Mesenchymal stem cell (in vitro differentiated cells and primary cell): ENCODE results near the gene EIF3B.
"Not testable (repeated sequence)": the region's sequence is repeated elsewhere in the genome, so short reads cannot be mapped to it uniquely, and the experiment has no call there.

Experiments
- DNase-seq: peaks from one replicate; pipeline ENCODE4 v3.0.0-alpha.2; 2013
- H2AFZ ChIP-seq: one replicate; pipeline ENCODE4 v1.6.1; 2013; ENCODE audit warnings: low read depth, mild to moderate bottlenecking, control low read depth, inconsistent platforms, low read length, moderate library complexity
- H2AK5ac ChIP-seq: 2 replicates; pipeline ENCODE4 v1.6.1; 2013; ENCODE audit warnings: low read length, moderate library complexity, mild to moderate bottlenecking, inconsistent platforms; ENCODE audit not compliant: severe bottlenecking
- H2BK120ac ChIP-seq: one replicate; pipeline ENCODE4 v1.6.1; 2013; ENCODE audit warnings: low read depth, mild to moderate bottlenecking, inconsistent platforms, low read length, moderate library complexity
- H2BK12ac ChIP-seq, 2 experiments: one replicate each; pipeline ENCODE4 v1.6.1; 2013; ENCODE audit warnings: inconsistent platforms in 2 of 2, low read length in 2 of 2, mild to moderate bottlenecking in 2 of 2, moderate library complexity in 2 of 2, control low read depth in 1 of 2
- H2BK15ac ChIP-seq: one replicate; pipeline ENCODE4 v1.6.1; 2013; ENCODE audit warnings: mild to moderate bottlenecking, low read depth, inconsistent platforms; ENCODE audit not compliant: poor library complexity, severe bottlenecking
- H2BK5ac ChIP-seq: 2 replicates; pipeline ENCODE4 v1.6.1; 2013; ENCODE audit warnings: low read depth, mild to moderate bottlenecking, low read length, control low read depth, inconsistent platforms; ENCODE audit not compliant: poor library complexity, severe bottlenecking
- H3K14ac ChIP-seq, 2 experiments: one replicate each; pipeline ENCODE4 v1.6.1; 2013; ENCODE audit warnings: inconsistent platforms in 2 of 2, low read length in 2 of 2, control low read depth in 1 of 2, mild to moderate bottlenecking in 1 of 2, moderate library complexity in 1 of 2
- H3K18ac ChIP-seq, 2 experiments: one replicate each; pipeline ENCODE4 v1.6.1; 2013; ENCODE audit warnings: inconsistent platforms in 2 of 2, low read length in 2 of 2, control low read depth in 1 of 2, low read depth in 1 of 2, mild to moderate bottlenecking in 1 of 2
- H3K23ac ChIP-seq, 2 experiments: one replicate each; pipeline ENCODE4 v1.6.1; 2013; ENCODE audit warnings: inconsistent platforms in 2 of 2, low read length in 2 of 2, mild to moderate bottlenecking in 2 of 2, moderate library complexity in 2 of 2, control low read depth in 1 of 2
- H3K27ac ChIP-seq: 2 replicates; pipeline ENCODE4 v1.5.1; 2013; ENCODE audit warnings: mild to moderate bottlenecking, moderate library complexity, low read length, control low read depth, inconsistent platforms; ENCODE audit not compliant: poor library complexity, severe bottlenecking
- H3K27me3 ChIP-seq, 2 experiments: 2 replicates each; pipeline versions ENCODE4 v1.6.1 to v1.7.0; 2013; ENCODE audit warnings: low read length in 2 of 2, mild to moderate bottlenecking in 2 of 2, moderate library complexity in 2 of 2, control low read depth in 1 of 2, inconsistent platforms in 1 of 2; ENCODE audit not compliant: control insufficient read depth in 1 of 2, insufficient read depth in 1 of 2
- H3K36me3 ChIP-seq, 2 experiments: 2 replicates each; pipeline versions ENCODE4 v1.6.1 to v1.7.0; 2013; ENCODE audit warnings: low read length in 2 of 2, control low read depth in 1 of 2, inconsistent platforms in 1 of 2, low read depth in 1 of 2, mild to moderate bottlenecking in 1 of 2; ENCODE audit not compliant: insufficient read depth in 2 of 2, control insufficient read depth in 1 of 2
- H3K4ac ChIP-seq, 2 experiments: one replicate each; pipeline ENCODE4 v1.6.1; 2013; ENCODE audit warnings: inconsistent platforms in 2 of 2, low read length in 2 of 2, mild to moderate bottlenecking in 2 of 2, moderate library complexity in 2 of 2, control low read depth in 1 of 2, low read depth in 1 of 2
- H3K4me1 ChIP-seq: 2 replicates; pipeline ENCODE4 v1.6.1; 2013; ENCODE audit warnings: low read depth, low read length, control low read depth; ENCODE audit not compliant: control insufficient read depth, insufficient read depth
- H3K4me2 ChIP-seq: 2 replicates; pipeline ENCODE4 v1.6.1; 2013; ENCODE audit warnings: low read length, mild to moderate bottlenecking, inconsistent platforms; ENCODE audit not compliant: poor library complexity, severe bottlenecking
- H3K4me3 ChIP-seq, 2 experiments: 2 replicates each; pipeline versions ENCODE4 v1.5.1 to v1.7.0; 2013; ENCODE audit warnings: low read length in 2 of 2, mild to moderate bottlenecking in 2 of 2, control low read depth in 1 of 2, low read depth in 1 of 2; ENCODE audit not compliant: insufficient read depth in 1 of 2
- H3K79me1 ChIP-seq: replicated peaks from 2 replicates; pipeline ENCODE4 v1.6.1; 2013; ENCODE audit warnings: mild to moderate bottlenecking, control low read depth, low read length, inconsistent platforms; ENCODE audit not compliant: poor library complexity, severe bottlenecking
- H3K9ac ChIP-seq: 2 replicates; pipeline ENCODE4 v1.7.0; 2013; ENCODE audit warnings: mild to moderate bottlenecking, low read length, moderate library complexity
- H3K9me3 ChIP-seq: 2 replicates; pipeline ENCODE4 v1.7.0; 2013; ENCODE audit warnings: mild to moderate bottlenecking, low read length; ENCODE audit not compliant: control insufficient read depth
- H4K8ac ChIP-seq: one replicate; pipeline ENCODE4 v1.6.1; 2013; ENCODE audit warnings: inconsistent platforms, mild to moderate bottlenecking, low read length, moderate library complexity
- H4K91ac ChIP-seq: one replicate; pipeline ENCODE4 v1.6.1; 2013; ENCODE audit warnings: mild to moderate bottlenecking, low read length, inconsistent platforms
- WGBS: methylation state at CpG from one replicate; pipeline ENCODE4 v1.1.7; 2013; ENCODE audit warnings: mixed read lengths; 5-methylcytosine and 5-hydroxymethylcytosine counted together

Gene EIF3B

DNA sequence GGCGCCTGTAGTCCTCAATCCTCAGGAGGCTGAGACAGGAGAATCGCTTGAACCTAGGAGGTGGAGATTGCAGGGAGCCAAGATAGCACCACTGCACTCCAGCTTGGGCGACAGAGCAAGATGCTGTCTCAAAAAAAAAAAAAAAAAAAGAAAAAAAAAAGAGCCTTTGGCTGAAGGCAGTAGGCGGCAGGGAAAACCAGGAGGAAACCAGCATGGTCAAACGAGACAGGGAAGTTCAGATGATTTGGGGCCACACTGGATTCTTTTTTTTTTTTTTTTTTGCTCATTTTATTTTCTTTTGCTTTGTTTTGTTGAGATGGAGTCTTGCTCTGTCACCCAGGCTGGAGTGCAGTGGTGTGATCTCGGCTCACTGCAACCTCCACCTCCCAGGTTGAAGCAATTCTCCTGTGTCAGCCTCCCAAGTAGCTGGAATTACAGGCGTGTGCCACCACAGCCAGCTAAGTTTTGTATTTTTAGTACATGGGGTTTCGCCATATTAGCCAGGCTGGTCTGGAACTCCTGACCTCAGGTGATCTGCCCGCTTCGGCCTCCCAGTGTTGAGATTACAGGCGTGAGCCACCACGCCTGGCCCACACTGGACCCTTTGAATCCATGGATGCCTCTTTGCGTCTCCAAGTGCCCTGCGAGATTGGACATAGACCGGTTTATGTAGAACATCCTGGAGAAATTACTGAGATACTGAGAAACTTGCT, 7.1 kb upstream of the EIF3B start:
- 95% methylated on average over 15 of the region's 15 CpGs for WGBS
- not testable (repeated sequence) for H2BK12ac ChIP-seq, H3K27me3 ChIP-seq, H3K4me1 ChIP-seq, H3K36me3 ChIP-seq, DNase-seq, H2BK15ac ChIP-seq, H3K27ac ChIP-seq, H3K9me3 ChIP-seq, H2AFZ ChIP-seq, H2AK5ac ChIP-seq, H3K14ac ChIP-seq, H2BK5ac ChIP-seq, H3K4me2 ChIP-seq, H2BK120ac ChIP-seq, H4K91ac ChIP-seq, H3K23ac ChIP-seq, H3K4ac ChIP-seq
- H3K4me3 ChIP-seq: peak overlapping the region in 1 of 2 experiments; percentile 14
- H3K79me1 ChIP-seq: peaks cover 15% of the 10 kb centered on the region
- peak overlapping the region in 1 of 2 experiments; percentile 43 for H3K18ac ChIP-seq
- peak overlapping the region; percentile 54 for H4K8ac ChIP-seq
- H3K9ac ChIP-seq: peak overlapping the region; percentile 82

DNA sequence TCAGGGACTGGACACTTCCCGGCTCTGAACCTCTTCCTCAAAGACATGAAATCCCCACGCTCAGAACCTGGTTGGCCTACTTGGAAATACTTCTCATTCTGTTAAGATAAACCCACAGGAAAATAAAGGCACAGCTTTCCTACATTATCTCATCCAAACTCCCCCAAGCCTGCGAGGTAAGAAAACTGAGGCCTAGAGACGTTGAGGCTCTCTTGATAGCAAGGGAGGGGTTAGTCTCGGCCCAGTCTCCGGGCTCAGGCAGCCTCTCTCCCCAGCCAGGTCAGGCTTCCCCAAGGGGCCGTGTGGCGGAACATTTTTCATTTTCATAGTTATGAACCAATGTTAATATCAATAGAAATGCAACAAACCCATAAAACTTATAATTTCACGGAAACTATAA, 4.6 kb upstream of the EIF3B start:
- WGBS: 92% methylated on average over 7 of the region's 9 CpGs
- Histone ChIP-seq H2AFZ (no peak overlapping the region), H3K4me2 (no peak overlapping the region)

DNA sequence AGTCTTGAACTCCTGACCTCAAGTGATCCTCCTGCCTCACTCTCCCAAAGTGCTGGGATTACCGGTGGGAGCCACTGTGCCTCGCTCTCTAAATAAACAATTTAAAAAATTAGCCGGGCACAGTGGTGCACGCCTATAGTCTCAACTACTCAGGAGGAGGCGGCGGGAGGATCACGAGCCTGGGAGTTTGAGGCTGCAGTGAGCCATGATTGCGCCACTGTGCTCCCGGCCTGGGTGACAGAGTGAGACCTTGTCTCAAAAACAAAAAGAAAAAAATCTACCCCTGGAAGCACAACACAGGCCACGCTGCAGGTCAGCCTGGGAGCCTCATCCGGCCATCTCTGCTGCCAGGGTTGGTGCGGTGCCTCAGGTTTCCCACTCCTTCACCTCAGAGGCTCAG, 3.8 kb upstream of the EIF3B start:
- 96% methylated on average over 12 of the region's 12 CpGs for WGBS
- no peak overlapping the region for H4K91ac ChIP-seq
- no peak overlapping the region for H2BK15ac ChIP-seq
- no peak overlapping the region for H3K23ac ChIP-seq
- no peak overlapping the region for H2AK5ac ChIP-seq
- H3K4me1 ChIP-seq: peaks cover 10% of the 10 kb centered on the region
- H3K4ac ChIP-seq: no peak overlapping the region
- H2AFZ ChIP-seq: no peak overlapping the region
- no peak overlapping the region for H2BK5ac ChIP-seq
- H4K8ac ChIP-seq: no peak overlapping the region
- no peak overlapping the region for H3K14ac ChIP-seq
- H3K36me3 ChIP-seq: peaks cover 0 to 5% of the 10 kb centered on the region in 2 experiments
- H3K27ac ChIP-seq: no peak overlapping the region
- no peak overlapping the region for H3K9ac ChIP-seq
- no peak overlapping the region for H3K4me3 ChIP-seq
- no peak overlapping the region for H3K4me2 ChIP-seq
- no peaks in the 10 kb centered on the region for H3K9me3 ChIP-seq
- H2BK12ac ChIP-seq: no peak overlapping the region
- H3K27me3 ChIP-seq: no peaks in the 10 kb centered on the region
- H3K18ac ChIP-seq: no peak overlapping the region
- H2BK120ac ChIP-seq: no peak overlapping the region
- DNase-seq: no peak
- H3K79me1 ChIP-seq: peaks cover 21% of the 10 kb centered on the region

More for the DNA sequence above, 4.6 kb upstream of the EIF3B start:
- H3K14ac ChIP-seq: no peak overlapping the region
- H3K4me1 ChIP-seq: peaks cover 10% of the 10 kb centered on the region
- H4K91ac ChIP-seq: no peak overlapping the region
- no peaks in the 10 kb centered on the region for H3K27me3 ChIP-seq
- no peak overlapping the region for H2AK5ac ChIP-seq
- H3K9me3 ChIP-seq: no peaks in the 10 kb centered on the region
- H3K4me3 ChIP-seq: no peak overlapping the region
- H3K27ac ChIP-seq: no peak overlapping the region
- H2BK15ac ChIP-seq: no peak overlapping the region
- H3K4ac ChIP-seq: no peak overlapping the region
- DNase-seq: no peak
- H2BK12ac ChIP-seq: no peak overlapping the region
- H3K23ac ChIP-seq: no peak overlapping the region
- H3K79me1 ChIP-seq: peaks cover 21% of the 10 kb centered on the region
- H4K8ac ChIP-seq: no peak overlapping the region
- peaks cover 0 to 5% of the 10 kb centered on the region in 2 experiments for H3K36me3 ChIP-seq
- no peak overlapping the region for H3K18ac ChIP-seq
- H2BK5ac ChIP-seq: no peak overlapping the region
- H3K9ac ChIP-seq: no peak overlapping the region
- H2BK120ac ChIP-seq: no peak overlapping the region

DNA sequence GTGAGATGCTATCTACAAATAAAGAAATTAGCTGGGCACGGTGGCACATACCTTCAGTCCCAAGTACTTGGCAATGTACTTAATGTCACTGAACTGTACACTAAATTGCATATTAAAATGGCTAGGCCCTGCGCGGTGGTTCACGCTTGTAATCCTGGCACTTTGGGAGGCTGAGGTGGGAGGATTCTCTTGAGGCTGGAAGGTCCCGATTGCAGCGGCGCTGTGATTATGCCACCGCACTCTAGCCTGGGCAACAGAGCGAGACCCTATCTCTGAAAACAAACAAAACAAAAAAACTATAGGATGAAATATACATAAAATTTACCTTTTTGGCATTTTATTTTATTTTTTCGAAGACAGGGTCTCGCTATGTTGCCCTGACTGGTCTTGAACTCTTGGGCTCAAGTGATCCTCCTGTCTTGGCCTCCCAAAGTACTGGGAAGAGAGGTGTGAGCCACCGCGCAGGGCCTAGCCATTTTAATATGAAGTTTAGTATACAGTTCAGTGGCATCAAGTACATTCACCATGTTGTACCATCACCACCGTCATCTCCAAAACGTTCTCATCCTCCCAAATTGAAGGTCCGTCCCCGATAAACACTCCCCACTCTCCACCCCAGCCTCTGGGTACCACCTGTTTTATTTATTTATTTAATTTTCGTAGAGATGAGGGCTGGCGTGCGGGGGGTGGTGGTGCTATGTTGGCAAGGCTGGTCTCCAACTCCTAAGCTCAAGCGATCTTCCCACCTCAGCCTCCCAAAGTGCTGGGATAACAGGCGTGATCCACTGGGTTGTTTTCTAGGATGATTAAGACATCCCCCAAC, 1.3 kb upstream of the EIF3B start:
- Histone ChIP-seq H3K9ac (peak overlapping the region; percentile 100), H3K9me3 (no peaks in the 10 kb centered on the region), H2AFZ (peak overlapping the region; percentile 88), H3K79me1 (peaks cover 14% of the 10 kb centered on the region), H2BK15ac (peak overlapping the region; percentile 54), H3K4me2 (peak overlapping the region; percentile 90), H3K4me3 (peak overlapping the region; percentile 60 to 96), H3K4me1 (peaks cover 15% of the 10 kb centered on the region), H2BK12ac (no peak overlapping the region), H2BK5ac (no peak overlapping the region), H4K8ac (no peak overlapping the region), H3K27me3 (no peaks in the 10 kb centered on the region), H3K23ac (no peak overlapping the region), H2BK120ac (no peak overlapping the region), H4K91ac (no peak overlapping the region), H3K4ac (peak overlapping the region in 1 of 2 experiments; percentile 81), H3K36me3 (peaks cover 12 to 13% of the 10 kb centered on the region in 2 experiments), H3K27ac (peak overlapping the region; percentile 49), H3K14ac (no peak overlapping the region), H3K18ac (peak overlapping the region in 1 of 2 experiments; percentile 64), H2AK5ac (peak overlapping the region; percentile 60)
- DNase-seq: no peak
- WGBS: 91% methylated on average over 7 of the region's 22 CpGs
